Lower leg skin (tissue), 3 donors: ENCODE data around the gene PYGB.

Source experiments
- POLR2A ChIP-seq, 2 donors: fragments of 450-650 bp; IDR thresholded peaks; one replicate each; pipeline ENCODE4 v1.6.1; 2016 to 2017; ENCODE audit warnings: antibody characterized with exemption in 2 of 2, mild to moderate bottlenecking in 1 of 2, moderate library complexity in 1 of 2
- TF ChIP-seq, protein P1 (sequence below), 3 donors: fragments of 450-650 bp; IDR thresholded peaks; one replicate each; pipeline ENCODE4 v1.5.1; 2016; ENCODE audit warnings: antibody characterized with exemption in 3 of 3, mild to moderate bottlenecking in 3 of 3, moderate library complexity in 2 of 3

DNA sequence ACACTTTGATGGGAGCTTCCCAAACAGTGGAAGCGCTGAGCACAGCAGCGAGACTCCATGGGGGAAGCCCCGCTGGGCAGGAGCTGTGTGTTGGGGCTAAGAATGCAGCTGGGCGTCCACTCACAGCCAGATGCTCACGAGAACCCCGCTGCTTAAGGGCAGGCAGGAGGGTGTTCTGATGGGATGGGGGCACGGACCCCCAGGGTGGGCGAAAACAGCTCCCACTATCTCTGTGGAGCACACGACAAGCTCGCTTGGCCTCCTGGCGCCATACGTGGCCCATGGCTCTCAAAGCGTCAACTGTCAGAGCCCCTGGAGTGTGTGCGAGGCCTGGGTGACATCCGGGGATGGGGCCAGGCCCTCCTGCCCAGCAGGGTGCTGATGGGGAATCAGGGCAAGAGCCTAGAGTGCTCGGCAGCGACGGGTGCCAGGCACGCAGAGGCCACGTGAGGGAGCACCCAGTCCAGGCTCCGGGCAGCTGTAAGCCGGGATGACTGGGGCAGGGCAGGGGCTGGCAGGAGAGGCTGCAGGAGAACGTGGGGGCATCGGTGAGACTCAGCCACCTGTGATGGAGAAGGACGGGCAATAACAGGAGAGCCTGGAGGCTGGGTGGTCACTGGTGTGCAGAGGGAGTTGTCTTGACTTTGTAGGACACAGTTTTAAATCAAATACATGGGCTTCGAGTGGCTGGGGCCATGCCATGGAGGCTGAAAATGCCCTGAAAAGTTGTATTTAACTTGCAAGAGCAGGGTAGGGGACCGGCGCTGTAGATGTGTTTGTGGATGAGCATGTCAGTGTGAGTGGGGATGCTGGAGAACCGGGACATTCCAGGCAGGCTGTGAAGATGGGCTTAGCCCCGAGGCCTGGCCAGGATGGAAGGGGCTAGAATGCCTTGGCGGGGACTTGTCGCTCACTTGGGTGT lies 27.3 kb downstream of the PYGB start:
- TF ChIP-seq, protein P1, sequence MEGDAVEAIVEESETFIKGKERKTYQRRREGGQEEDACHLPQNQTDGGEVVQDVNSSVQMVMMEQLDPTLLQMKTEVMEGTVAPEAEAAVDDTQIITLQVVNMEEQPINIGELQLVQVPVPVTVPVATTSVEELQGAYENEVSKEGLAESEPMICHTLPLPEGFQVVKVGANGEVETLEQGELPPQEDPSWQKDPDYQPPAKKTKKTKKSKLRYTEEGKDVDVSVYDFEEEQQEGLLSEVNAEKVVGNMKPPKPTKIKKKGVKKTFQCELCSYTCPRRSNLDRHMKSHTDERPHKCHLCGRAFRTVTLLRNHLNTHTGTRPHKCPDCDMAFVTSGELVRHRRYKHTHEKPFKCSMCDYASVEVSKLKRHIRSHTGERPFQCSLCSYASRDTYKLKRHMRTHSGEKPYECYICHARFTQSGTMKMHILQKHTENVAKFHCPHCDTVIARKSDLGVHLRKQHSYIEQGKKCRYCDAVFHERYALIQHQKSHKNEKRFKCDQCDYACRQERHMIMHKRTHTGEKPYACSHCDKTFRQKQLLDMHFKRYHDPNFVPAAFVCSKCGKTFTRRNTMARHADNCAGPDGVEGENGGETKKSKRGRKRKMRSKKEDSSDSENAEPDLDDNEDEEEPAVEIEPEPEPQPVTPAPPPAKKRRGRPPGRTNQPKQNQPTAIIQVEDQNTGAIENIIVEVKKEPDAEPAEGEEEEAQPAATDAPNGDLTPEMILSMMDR (IDR thresholded peaks at IDR 0.05): no peak
- no peak for TF ChIP-seq POLR2A (IDR thresholded peaks at IDR 0.05)
